Measurements from ENCODE around the gene NARS2. TPM values are rescaled to one million over a fixed set of nuclear protein-coding genes. Genes with fewer than 3 reads are reported as not detected.

NARS2 gene
- total RNA-seq, 1 donor from 2014 or later = 25.5 TPM

DNA sequence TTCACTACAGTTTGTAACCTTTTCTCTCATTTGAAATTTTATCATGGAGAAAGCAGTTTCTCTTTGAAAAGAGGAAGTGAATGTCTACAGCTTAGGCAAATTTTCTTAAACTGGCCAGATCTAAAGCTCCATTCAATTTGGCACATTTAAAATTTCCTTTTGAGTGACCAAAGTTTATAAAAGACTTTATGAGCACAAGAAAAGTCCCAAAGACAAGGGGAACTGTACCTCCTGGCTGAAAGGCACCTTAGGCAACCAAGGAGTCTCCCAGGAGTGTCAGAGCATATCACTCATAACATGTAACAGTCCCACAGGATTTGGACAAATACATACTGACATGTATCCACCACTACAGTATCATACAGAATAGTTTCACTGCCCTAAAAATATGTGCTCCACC, 41.3 kb downstream of the NARS2 start:
- TF ChIP-seq, protein P1, sequence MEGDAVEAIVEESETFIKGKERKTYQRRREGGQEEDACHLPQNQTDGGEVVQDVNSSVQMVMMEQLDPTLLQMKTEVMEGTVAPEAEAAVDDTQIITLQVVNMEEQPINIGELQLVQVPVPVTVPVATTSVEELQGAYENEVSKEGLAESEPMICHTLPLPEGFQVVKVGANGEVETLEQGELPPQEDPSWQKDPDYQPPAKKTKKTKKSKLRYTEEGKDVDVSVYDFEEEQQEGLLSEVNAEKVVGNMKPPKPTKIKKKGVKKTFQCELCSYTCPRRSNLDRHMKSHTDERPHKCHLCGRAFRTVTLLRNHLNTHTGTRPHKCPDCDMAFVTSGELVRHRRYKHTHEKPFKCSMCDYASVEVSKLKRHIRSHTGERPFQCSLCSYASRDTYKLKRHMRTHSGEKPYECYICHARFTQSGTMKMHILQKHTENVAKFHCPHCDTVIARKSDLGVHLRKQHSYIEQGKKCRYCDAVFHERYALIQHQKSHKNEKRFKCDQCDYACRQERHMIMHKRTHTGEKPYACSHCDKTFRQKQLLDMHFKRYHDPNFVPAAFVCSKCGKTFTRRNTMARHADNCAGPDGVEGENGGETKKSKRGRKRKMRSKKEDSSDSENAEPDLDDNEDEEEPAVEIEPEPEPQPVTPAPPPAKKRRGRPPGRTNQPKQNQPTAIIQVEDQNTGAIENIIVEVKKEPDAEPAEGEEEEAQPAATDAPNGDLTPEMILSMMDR (IDR thresholded peaks at IDR 0.05; ENCODE audit: insufficient read depth, low read length, poor library complexity, severe bottlenecking) = no peak
- H3K36me3 ChIP-seq (ENCODE audit: control insufficient read depth, insufficient read depth, low read length) = no peaks in the 10 kb centered on the region
- DNase-seq (ENCODE audit: low read depth) = no peak
- no peaks in the 10 kb centered on the region for H3K27me3 ChIP-seq (ENCODE audit: control insufficient read depth, insufficient read depth, low read length)
- no peak overlapping the region for H3K4me3 ChIP-seq (ENCODE audit: low read depth, low read length)

DNA sequence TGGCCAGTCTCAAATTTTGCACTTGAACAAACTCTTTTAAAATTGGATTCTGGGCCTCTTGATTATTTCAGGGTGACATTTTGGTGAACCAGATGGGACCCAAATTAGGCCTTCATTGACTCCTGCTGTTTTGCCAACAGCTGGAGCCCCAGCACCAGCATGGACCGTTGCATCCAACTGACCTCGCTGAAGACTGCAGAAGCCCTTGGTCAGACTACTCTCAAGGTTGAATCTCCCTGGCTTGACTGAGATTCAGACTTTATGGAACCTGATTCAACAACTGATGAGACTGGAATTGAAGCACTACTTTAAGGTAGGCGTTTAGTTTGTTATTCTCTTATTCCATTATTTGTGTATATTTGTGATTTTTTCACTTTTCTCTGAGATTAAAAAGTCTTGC, 41.7 kb downstream of the NARS2 start:
- DNase-seq (ENCODE audit: low read depth) = no peak
- H3K27me3 ChIP-seq (ENCODE audit: control insufficient read depth, insufficient read depth, low read length) = no peaks in the 10 kb centered on the region
- no peak overlapping the region for H3K4me3 ChIP-seq (ENCODE audit: low read depth, low read length)
- no peaks in the 10 kb centered on the region for H3K36me3 ChIP-seq (ENCODE audit: control insufficient read depth, insufficient read depth, low read length)
- TF ChIP-seq, protein P1 (IDR thresholded peaks at IDR 0.05; ENCODE audit: insufficient read depth, low read length, poor library complexity, severe bottlenecking) = no peak

GRCh38 chr11:78526497-78527146, 48.0 kb downstream of the NARS2 start:
- no peak overlapping the region for H3K4me3 ChIP-seq (ENCODE audit: low read depth, low read length)
- TF ChIP-seq, protein P1 (IDR thresholded peaks at IDR 0.05; ENCODE audit: insufficient read depth, low read length, poor library complexity, severe bottlenecking) = no peak
- no peaks in the 10 kb centered on the region for H3K36me3 ChIP-seq (ENCODE audit: control insufficient read depth, insufficient read depth, low read length)
- no peak for DNase-seq (ENCODE audit: low read depth)
- H3K27me3 ChIP-seq (ENCODE audit: control insufficient read depth, insufficient read depth, low read length) = no peaks in the 10 kb centered on the region

- Histone ChIP-seq H3K27me3 (ENCODE audit: control insufficient read depth, insufficient read depth, low read length) (no peaks in the 10 kb centered on the region), H3K4me3 (ENCODE audit: low read depth, low read length) (no peak overlapping the region), H3K36me3 (ENCODE audit: control insufficient read depth, insufficient read depth, low read length) (no peaks in the 10 kb centered on the region)
- DNase-seq (ENCODE audit: low read depth) = no peak
- TF ChIP-seq, protein P1 (IDR thresholded peaks at IDR 0.05; ENCODE audit: insufficient read depth, low read length, poor library complexity, severe bottlenecking) = no peak
These were observed 48.9 kb downstream of the NARS2 start for GRCh38 chr11:78525720-78526119.

- H3K4me3 ChIP-seq (ENCODE audit: low read depth, low read length) = no peak overlapping the region
- H3K27me3 ChIP-seq (ENCODE audit: control insufficient read depth, insufficient read depth, low read length) = no peaks in the 10 kb centered on the region
- TF ChIP-seq, protein P1 (IDR thresholded peaks at IDR 0.05; ENCODE audit: insufficient read depth, low read length, poor library complexity, severe bottlenecking) = no peak
- DNase-seq (ENCODE audit: low read depth) = no peak
- no peaks in the 10 kb centered on the region for H3K36me3 ChIP-seq (ENCODE audit: control insufficient read depth, insufficient read depth, low read length)
These were observed 54.4 kb downstream of the NARS2 start for GRCh38 chr11:78520230-78520629.

- no peaks in the 10 kb centered on the region for H3K27me3 ChIP-seq (ENCODE audit: control insufficient read depth, insufficient read depth, low read length)
- H3K36me3 ChIP-seq (ENCODE audit: control insufficient read depth, insufficient read depth, low read length) = no peaks in the 10 kb centered on the region
- no peak for DNase-seq (ENCODE audit: low read depth)
- TF ChIP-seq, protein P1 (IDR thresholded peaks at IDR 0.05; ENCODE audit: insufficient read depth, low read length, poor library complexity, severe bottlenecking) = no peak
- H3K4me3 ChIP-seq (ENCODE audit: low read depth, low read length) = no peak overlapping the region
These were observed 58.4 kb downstream of the NARS2 start for GRCh38 chr11:78516281-78516680.

Measured in kidney epithelial cell (primary cell).